GM12878 (cell line): ENCODE measurements around the gene FOXP1. TPM values are rescaled to one million over a fixed set of nuclear protein-coding genes. Genes with fewer than 3 reads are reported as not detected.

Experiments
- IRF5 ChIP-seq: fragments of 450-650 bp; IDR thresholded peaks from 2 replicates; pipeline ENCODE4 v1.6.1; 2017; ENCODE audit warnings: borderline replicate concordance
- POLR2AphosphoS5 ChIP-seq: IDR thresholded peaks from 2 replicates; pipeline ENCODE4 v1.6.1; 2011; ENCODE audit warnings: mild to moderate bottlenecking, low read length, inconsistent platforms
- SMAD5 ChIP-seq: IDR thresholded peaks from 2 replicates; pipeline ENCODE4 v1.6.1; 2016; ENCODE audit warnings: antibody characterized with exemption, low read depth
- TCF12 ChIP-seq: IDR thresholded peaks from 2 replicates; pipeline ENCODE4 v1.6.1; 2011; ENCODE audit warnings: low read depth, mild to moderate bottlenecking, low read length
- ZBTB11 ChIP-seq: fragments of 450-650 bp; formaldehyde crosslinking; IDR thresholded peaks from 2 replicates; pipeline ENCODE4 v1.5.0; 2022; ENCODE audit warnings: mild to moderate bottlenecking, missing genetic modification characterization
- ZBTB33 ChIP-seq: fragments of 450-650 bp; IDR thresholded peaks from 2 replicates; pipeline ENCODE4 v1.6.1; 2017; ENCODE audit warnings: mild to moderate bottlenecking
- polyA plus RNA-seq, 11 experiments: library from polyadenylated mRNA; depleted of rRNA in 4 of 11; unstranded in 6 of 11; stranded (reverse) in 5 of 11; fragments of >200 nt; fragmentation: Nextera tagmentation in 4 of 11; fragmentation: Illumina TruSeq in 1 of 11; extraction: Ambion mirVana in 4 of 11; extraction: Trizol in 1 of 11; gene quantifications; 1 replicate in 1 of 11; 2 replicates in 10 of 11; pipeline versions ENCODE4 v1.2.1 to v1.2.3, GENCODE V29; 2011 to 2016; ENCODE audit warnings: inconsistent platforms in 2 of 11, missing spikeins in 2 of 11, low read depth in 1 of 11
- total RNA-seq, 4 experiments: library from RNA; depleted of rRNA in 3 of 4; stranded (reverse); fragments of >200 nt in 3 of 4; fragmentation: Illumina TruSeq in 1 of 4; extraction: Trizol in 1 of 4; gene quantifications; 2 replicates each; pipeline versions ENCODE4 v1.2.1 to v1.2.3, GENCODE V29; 2013 to 2021
- TF ChIP-seq, protein P1 (sequence below): IDR thresholded peaks from 2 replicates; pipeline ENCODE4 v1.6.1; 2012; ENCODE audit warnings: low read depth, low read length, improper control_type of control experiment

The FOXP1 gene
- total and polyA plus RNA-seq, 10 of the 15 experiments (the other 5 are each of a cell fraction or from before 2014, with no cell fraction given): 0.05 to 1.6 (median 0.20) TPM; not detected in 1

GRCh38 chr3:71591101-71591500 is 7.6 kb upstream of the FOXP1 start (continued):
- TF ChIP-seq, protein P1, sequence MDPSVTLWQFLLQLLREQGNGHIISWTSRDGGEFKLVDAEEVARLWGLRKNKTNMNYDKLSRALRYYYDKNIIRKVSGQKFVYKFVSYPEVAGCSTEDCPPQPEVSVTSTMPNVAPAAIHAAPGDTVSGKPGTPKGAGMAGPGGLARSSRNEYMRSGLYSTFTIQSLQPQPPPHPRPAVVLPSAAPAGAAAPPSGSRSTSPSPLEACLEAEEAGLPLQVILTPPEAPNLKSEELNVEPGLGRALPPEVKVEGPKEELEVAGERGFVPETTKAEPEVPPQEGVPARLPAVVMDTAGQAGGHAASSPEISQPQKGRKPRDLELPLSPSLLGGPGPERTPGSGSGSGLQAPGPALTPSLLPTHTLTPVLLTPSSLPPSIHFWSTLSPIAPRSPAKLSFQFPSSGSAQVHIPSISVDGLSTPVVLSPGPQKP: no peak
- TF ChIP-seq ZBTB33 (no peak), IRF5 (no peak), ZBTB11 (no peak), TCF12 (no peak), POLR2AphosphoS5 (no peak), SMAD5 (no peak)
